OCI-M2 (cell line): ENCODE measurements around the gene CAV1.

ENCODE experiments used
- DNase-seq: peaks from one replicate; lab custom pipeline; 2025; ENCODE audit not compliant: unreplicated experiment; lab: John Stamatoyannopoulos, UW

Gene CAV1

DNA sequence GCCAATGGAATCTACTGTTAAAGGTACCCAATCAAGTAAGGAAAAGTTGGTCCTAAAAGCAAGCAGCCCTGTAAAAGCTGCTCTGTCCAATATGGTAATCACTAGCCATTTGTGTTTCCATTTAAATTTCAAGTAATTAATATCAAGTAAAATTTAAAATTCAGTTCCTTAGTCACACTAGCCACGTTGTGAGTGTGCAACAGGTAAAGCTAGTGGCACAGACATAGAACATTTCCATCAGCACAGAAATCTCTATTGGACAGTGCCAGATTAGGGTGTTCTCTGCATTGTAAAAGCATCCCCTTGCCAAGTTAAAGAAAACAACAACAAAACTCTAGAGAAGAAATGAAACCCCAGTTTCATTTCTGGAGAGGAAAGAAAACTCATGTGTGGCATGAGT, 4.4 kb downstream of the CAV1 start:
- no peak for DNase-seq

DNA sequence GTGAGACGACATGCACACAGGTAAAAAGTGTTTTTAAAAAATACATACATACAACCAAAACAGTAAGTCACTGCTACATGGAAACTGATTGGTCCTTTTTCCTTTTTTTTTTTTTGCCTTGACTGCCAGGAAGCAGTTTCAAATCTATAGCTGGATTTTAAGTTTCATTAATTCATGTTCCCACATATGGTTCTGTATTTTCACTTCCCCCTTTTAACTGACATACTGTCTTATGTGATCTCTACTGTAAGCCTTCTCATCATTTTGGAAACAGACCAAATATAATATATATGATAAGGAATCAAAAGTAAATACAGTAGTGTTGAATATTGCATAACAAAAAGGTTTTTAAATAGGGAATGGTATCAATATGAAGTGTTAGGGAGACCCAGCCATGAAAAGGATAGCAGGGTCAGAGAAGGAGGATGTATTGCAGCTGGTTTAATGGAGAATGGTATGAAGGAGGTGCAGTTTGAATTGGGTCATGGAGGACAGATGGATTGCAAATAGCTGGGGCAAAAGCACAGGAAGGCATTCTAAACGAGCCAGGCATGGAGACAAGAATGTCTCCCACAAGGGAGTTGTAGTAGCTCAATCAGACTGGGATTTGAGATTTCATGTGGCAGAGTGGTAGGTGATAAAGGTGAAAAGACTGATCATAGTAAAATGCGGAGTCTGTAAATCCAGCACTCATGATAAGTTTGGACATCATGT, 5.4 kb downstream of the CAV1 start:
- DNase-seq = no peak

DNA sequence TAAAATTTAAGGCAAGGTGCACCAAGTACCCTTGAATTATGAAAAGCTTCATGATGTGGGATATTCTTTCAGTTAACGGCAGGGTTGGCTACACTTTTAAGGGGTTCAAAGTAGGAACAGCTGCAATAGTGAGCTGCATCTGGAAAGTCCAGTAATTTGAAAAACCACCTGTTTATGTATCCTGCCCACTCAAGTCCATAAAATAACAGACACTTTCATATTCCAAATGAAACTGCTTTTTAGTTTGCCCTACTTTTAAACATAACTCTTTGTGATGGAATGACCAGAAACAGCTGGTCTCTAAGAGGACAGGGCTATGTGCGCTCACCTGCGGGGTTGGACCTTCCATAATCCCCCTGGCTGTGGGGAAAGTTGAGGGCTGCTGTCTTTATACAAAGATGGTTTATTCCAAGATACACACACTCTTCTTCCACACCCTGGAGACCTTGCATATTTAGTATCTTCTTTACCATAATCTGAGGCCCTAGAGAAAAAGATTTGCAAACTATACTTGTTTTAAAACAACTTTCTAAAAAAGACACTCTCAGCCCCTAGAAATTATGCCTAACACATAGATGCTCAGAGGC, 7.4 kb downstream of the CAV1 start:
- no peak for DNase-seq

DNA sequence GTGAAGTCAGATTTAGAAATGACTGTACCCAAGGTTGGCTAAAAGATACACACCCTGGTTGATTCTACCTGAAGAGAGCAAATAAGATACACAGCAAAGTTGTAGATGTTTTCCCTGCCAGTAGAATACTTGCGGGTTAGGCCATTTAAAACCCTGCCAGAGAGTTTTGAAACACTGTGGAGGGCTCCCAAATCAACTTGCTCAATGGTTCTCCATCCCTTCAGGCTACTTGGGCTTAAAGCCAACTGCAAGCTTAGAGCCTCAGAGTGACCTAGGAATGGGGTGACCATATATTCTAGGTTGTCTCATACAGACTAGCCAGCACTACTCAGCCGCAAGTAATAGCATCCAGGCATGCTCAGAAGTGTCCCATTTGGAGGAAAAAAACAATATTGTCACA, 10.0 kb downstream of the CAV1 start:
- DNase-seq = no peak

DNA sequence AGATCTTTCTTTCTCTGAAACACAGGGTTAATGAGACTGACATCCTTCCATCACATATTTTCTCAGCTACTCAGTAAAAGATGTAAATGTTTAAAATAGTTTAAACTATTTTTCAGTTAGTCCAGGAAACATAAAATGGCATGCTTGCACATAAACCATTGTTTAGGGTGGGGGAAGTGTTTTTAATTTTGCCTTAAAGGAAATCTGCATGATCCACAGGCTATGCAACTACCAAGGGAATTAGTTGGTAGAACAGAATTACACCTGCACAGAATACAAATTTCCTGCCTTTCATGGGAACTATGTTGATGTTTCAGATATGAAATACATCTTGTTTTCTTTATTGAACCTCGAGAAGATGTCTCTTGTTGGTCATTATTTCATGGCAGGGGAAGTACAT, 10.6 kb downstream of the CAV1 start:
- DNase-seq = no peak

DNA sequence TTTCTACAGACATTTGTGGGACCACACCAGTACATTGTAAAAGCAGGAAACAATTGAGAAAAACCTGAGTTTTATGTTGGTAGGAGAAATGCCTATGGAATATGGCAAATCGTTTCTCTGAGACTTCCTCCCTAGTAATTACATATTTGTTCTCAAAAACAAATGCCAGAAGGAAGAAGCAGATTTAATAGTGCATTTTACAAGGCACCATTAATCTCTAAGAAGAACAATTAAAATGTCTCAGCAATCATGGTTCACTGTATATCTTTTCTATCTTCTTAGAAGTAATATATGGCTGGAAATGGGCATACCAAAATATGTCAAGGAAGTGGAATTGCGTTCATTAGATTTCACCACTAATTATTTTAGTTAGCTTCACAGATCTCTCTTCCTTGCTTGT, 13.3 kb downstream of the CAV1 start:
- DNase-seq = no peak

DNA sequence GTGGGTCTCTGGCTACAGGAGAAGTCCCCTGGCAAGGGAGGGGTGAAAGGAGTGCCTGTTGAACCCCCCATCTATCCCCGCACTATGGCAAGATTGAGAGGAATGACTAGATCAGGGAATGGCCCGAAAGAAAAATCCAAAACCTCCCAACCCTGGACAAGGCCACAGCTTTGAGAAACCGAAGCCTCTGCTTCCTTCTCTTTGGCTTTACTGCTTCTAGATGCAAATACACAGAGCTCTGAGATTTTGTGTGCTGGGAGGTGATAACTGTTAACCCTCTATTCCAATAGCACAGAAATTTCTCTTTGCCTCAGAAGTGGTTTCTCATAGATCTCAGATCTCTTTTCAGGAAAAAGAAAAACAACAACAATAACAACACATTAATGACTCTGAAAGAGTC, 15.0 kb downstream of the CAV1 start:
- no peak for DNase-seq

DNA sequence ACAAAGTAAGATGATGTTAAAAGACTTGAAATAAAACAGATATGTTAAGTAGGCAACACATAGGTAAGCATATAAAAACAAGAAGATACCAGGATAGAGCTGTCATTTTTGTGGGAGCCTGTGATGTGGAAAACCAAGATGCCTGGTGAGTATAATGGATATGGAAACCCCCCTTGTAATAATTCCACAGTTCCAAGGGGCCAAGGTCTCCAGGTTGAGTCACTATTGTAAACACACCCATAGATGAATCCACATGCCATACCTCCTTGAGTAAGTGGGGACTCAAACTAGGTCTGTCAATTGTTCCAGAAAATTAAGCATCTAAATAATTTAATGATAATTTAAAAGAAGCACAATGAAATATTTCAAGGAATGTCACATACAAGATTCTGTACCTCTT, 15.9 kb downstream of the CAV1 start:
- no peak for DNase-seq

DNA sequence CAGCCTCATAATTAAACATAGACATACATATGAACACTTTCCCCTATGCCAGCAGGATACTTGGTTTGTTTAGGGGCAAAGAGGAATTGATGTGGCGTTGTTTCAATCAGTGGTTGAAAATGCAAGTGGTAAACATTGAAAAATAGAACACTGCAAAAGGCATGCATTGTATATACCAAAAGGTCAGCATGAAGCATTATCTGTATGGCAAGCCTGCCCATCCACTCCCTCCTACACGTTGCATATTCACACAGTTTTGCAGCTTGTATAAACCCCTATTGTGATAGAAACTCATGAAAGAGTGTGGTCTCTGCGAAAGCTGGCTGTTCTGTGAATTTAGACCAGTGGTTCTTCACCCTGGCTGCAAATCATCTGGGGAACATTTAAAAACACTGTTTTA, 17.1 kb downstream of the CAV1 start:
- no peak for DNase-seq

DNA sequence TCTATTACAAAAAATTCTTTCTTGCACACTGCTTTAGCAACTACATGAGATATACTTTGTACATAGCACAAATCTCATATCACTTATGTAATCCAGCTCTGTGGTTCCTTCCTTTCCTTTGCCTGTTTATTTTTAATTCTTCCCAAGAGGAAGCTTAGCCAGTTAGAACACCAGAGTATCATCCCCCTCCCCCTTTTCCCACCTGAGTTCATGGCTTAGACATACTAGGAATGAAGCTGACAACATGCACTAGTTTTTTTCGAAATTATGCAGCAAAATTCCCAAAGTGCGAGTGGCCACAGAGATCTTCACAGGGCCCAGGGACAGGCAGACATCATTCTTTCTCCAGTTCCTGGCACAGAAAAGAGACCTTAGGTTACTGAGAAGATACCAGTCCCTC, 17.8 kb downstream of the CAV1 start:
- no peak for DNase-seq

DNA sequence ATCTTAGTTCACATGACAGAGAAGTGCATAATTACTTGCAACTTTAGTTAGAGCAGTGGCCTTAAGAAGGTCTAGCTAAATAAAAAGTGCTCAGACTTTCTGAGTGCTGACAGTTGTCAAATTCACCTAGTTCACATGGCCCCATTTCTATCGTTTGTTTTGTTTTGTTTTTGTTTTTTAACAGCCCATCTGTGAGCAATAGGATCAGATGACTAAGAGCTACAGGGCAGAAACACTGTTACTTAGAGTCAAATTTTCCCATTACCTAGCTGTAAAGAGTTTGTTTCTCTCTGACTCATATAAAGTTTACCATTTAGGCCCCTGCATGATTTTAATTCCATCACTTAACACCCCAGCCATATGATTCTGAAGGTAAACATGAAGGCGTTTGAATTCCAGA, 18.8 kb downstream of the CAV1 start:
- DNase-seq = no peak

DNA sequence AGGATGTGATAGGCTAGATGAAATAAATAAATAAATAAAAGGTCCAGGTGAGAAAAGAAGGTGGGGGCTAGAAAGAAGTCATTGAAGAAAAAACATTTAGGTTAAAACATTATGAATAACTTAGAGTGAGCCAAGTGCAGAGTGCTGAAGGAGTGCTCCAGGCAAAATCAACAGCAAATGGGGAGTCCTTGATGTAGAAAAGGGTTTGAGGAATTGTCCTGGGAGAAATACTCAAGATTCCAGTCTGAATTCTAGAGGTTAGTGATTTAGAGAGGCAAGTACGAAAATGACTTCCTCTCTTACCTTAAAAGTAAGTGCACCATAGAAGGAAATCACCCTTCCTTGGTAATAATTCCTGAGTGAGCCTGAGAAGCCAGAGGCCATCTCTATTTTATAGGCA, 19.7 kb downstream of the CAV1 start:
- no peak for DNase-seq

DNA sequence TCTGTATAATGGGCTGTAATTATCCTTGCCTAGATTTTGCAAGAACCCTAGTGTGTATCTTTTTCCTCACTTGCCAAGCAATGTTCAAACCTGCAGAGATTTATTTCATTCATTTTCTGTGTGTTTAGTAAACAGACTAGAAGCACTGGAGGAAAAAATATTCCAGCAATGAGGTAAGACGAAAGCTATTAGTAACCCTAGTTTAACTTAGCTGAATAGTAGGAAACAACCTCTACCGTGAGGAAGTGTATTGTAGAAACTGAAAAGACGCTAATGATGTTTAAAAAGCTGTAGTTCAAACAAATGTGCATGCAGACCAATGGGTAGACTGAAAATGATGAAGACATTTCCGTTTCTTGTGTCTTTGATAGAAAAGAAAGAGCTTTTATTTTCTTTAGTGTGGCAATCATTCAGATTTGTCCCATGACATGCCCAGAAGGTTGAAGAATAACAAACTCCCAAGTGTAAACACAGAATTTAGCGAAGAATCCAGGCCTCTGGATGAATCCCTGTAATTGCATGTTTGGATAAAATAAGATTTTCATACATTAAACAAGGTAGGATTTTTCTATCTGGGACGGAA, 20.7 kb downstream of the CAV1 start:
- no peak for DNase-seq

DNA sequence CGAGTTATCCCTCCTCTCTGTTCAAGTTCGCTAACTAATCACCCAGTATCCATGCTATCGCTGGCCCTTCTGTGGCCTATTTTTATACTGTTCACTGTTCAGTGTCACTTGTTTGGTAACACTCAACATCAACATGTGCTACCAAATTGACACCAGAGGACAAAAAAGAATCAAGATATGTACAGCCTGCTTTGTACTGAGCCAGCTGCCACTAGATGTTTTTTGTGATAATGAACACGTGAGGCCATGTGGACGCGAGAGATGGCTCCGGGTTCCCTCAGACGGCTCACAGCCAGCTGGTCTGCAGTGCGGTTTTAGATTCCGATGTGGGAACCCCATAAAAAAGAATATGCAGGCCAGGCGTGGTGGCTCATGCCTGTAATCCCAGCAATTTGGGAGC, 21.2 kb downstream of the CAV1 start:
- no peak for DNase-seq

DNA sequence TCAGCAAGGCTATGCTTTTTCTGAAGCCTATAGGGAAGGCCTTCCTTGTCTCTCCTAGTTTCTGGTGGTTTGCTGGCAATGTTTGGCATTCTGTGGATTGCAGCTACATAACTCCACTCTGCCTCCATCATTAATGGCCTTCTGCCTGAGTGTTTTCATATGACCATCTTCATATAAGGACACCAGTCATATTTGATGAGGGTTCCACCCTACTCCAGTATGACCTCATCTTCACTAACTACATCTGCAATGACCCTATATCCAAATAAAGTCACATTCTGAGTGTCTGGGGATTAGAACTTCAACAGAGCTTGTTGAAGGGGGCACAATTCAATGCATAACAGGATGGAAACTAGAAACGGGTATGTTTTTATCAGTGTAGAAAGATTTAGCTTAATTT, 22.1 kb downstream of the CAV1 start:
- DNase-seq = no peak

DNA sequence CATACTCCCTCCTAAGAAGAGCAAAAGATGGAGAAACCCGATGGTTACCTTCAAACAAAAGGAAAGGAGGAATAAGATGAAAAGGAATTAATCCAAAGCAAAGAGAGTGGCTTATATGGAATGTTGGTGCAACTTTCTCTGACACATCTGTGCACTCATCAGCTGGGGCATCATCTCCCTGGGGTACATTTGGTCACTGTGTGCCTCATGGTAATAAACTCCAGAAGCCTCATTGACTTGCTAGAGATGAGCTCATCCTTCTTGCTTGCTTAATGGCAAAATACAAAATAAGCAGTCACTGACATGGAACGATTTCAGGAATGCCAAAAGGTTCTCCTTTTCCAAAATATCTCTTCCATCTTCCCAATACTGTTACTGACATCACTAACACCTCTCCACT, 22.5 kb downstream of the CAV1 start:
- no peak for DNase-seq

DNA sequence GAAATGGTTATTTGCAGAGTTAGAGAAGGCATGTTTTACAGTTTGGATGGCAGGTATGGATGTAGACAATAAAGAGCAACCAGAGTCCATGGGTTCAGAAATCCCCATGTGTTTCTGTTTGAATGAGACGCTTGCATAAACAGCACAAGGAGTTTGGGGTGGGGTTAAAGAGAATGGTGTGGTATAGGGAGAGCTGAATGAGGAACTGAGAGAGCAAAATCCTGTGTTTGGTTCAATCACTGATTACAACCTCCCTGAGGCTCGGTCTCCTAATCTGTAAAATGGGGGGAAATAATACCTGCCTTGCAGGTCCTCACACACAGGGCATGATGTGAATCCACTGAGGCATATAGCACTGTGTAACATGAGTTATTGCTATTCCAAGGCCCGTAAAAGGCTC, 23.7 kb downstream of the CAV1 start:
- DNase-seq = no peak

DNA sequence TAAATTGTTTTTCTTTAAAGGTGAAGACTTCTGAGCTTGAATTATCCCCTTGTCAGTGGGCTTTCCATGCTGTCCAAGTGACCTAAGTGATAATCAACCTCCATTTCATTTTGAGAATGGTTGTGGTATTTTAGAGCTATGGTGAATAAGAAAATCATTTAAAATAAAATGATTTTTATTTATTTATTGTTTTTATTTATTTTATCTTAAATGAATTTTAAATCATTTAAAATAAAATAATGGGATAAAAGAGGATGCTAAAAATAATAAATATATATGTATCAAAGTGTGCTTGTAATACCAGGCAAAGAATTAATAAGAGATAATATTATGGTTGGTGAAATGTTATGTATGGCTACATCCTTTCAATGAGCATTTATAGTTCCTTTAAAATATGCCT, 24.5 kb downstream of the CAV1 start:
- DNase-seq = no peak

DNA sequence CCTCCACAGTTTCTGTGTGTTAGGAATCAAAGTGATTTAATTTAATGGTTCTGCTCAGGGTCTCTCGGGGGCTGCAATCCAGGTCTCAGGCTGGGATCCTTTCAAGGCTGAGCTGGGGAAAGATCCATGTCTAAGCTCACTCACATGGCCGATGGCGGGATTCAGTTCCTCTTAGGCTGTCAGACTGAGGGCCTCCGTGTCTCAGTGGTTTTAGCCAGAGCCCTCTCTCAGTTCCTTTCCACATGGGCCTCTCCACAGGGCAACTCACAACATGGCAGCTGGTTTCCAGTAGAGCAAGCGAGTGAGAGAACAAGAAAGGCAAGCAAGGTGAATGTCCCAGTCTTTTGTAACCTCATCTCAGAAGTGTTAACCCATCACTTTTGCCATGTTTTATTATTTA, 26.9 kb downstream of the CAV1 start:
- no peak for DNase-seq

DNA sequence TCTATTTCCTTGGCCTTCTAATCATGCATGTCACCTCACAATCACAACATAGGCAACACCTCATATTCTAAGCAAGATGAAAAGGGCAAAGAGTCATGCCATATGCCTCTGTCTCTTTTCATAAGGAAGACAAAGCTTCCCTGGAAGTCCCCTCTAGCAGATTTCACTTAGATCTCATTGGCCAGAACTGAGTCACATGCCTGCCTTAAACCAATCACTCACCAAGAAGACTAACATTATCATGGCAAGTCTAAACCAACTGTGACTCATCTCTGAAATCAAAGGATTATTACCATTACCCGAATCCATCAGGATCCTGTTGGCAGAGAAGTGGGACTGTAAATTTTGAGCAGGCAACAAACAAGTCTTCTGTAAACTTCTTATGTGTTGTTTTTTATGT, 27.8 kb downstream of the CAV1 start:
- DNase-seq = no peak

DNA sequence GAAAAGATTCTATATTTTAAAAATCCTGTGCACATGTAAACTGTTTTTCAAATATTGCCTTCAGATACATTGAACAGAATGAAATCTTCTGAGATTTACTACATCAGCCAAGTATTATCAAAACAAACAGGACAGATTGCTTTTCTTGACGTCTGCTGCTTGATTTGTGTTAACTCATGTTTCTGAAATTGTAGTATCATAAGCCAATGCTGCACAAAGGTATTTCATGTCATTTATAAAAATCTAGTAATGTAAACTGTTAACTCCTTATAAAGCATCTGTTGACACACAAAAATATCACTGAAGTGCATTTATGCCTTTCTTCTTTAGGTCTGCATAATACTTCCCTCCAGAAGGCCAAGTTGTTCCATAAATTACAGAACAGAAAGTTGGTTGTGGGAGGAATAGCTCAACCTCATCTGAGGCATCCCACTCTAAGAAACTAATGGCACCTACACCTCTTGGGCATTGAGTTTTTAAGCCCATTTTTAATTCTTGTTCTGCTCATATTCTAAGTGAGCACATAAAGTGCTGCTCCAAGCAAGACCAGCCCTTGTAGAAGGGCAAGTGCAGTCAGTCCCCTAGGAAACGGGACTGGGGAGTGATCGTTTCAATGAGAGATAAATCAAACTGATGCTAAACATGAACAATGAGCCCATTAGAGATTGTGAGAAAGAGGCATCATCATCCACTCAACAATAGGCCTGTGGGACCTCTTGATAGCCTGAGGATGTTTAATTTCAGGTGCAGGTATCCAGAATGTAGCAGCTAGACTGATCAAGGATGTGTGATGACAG, 28.5 kb downstream of the CAV1 start:
- DNase-seq = no peak

DNA sequence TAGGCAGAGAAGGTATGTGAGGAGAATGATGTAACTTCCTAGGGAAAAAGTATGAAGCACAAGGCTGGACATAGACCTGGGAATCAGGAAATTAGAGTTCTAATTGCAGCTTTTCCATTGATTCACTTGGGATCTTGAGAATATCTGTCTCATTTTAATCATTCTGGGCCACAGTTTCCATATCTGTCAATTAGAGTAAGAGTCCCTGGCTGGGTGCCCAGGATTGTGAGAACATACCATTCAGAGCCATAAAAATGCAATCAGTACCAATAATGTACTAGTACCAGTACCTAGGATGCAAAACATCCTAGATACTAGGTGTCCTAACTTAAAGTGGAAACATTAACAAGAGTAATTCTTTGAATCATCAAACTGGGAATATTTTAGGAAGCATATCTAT, 29.6 kb downstream of the CAV1 start:
- no peak for DNase-seq
